B cell (primary cell): ENCODE data around the gene SLC66A1. TPM values are rescaled to one million over a fixed set of nuclear protein-coding genes. Genes with fewer than 3 reads are reported as not detected.

Experiments used
- ATAC-seq: fragments of 200-7000 bp; cut with Tn5 transposase; one replicate; pipeline ENCODE4 v1.10.0; 2021; ENCODE audit warnings: low read depth, mild to moderate bottlenecking, moderate number of reproducible peaks, moderate library complexity
- CTCF ChIA-PET: fragments of 350-600 bp; sonication (Branson Sonifier 250); formaldehyde crosslinking; loops from one replicate; lab custom pipeline; 2021; ENCODE audit warnings: antibody characterized with exemption, inconsistent platforms; lab: Charles Lee
- POLR2A ChIA-PET: fragments of 350-600 bp; sonication (Branson Sonifier 250); formaldehyde crosslinking; loops from one replicate; lab custom pipeline; 2021; ENCODE audit warnings: antibody characterized with exemption; lab: Charles Lee
- DNase-seq: peaks from one replicate; pipeline ENCODE4 v3.0.0; 2013
- H2AFZ ChIP-seq: 2 replicates; pipeline ENCODE4 v1.6.1; 2012; ENCODE audit warnings: mild to moderate bottlenecking, low read depth, low read length; ENCODE audit not compliant: insufficient read depth, poor library complexity, severe bottlenecking
- H3K27ac ChIP-seq, 2 donors: 1 replicate in 1 of 2; 2 replicates in 1 of 2; pipeline ENCODE4 v1.5.1; 2012 to 2013; ENCODE audit warnings: low read length in 2 of 2, mild to moderate bottlenecking in 2 of 2, moderate library complexity in 1 of 2
- H3K27me3 ChIP-seq, 4 experiments: fragments of 200-600 bp in 1 of 4; sonication (generic) in 1 of 4; replicated peaks in 1 of 4; 1 replicate in 2 of 4; 2 replicates in 2 of 4; pipeline versions ENCODE4 v1.6.1 to v1.7.0; 2013 to 2016; ENCODE audit warnings: low read length in 3 of 4, mild to moderate bottlenecking in 2 of 4, mixed read lengths in 1 of 4, moderate library complexity in 1 of 4; ENCODE audit not compliant: insufficient read depth in 4 of 4, control insufficient read depth in 3 of 4; ENCODE audit errors: control extremely low read depth in 1 of 4
- H3K36me3 ChIP-seq, 2 experiments: replicated peaks in 1 of 2; 1 replicate in 1 of 2; 2 replicates in 1 of 2; pipeline versions ENCODE4 v1.6.1 to v1.7.1; 2013; ENCODE audit warnings: low read length in 1 of 2; ENCODE audit not compliant: insufficient read depth in 2 of 2, control insufficient read depth in 1 of 2; ENCODE audit errors: control extremely low read depth in 1 of 2, extremely low read depth in 1 of 2
- H3K4me1 ChIP-seq, 2 donors: fragments of 200-600 bp in 1 of 2; sonication (generic) in 1 of 2; 1 replicate in 1 of 2; 2 replicates in 1 of 2; pipeline versions ENCODE4 v1.5.1 to v1.6.1; 2013 to 2017; ENCODE audit warnings: low read length in 2 of 2; ENCODE audit not compliant: control insufficient read depth in 2 of 2, insufficient read depth in 2 of 2
- H3K4me2 ChIP-seq: replicated peaks from 2 replicates; pipeline ENCODE3; 2012; ENCODE audit warnings: mild to moderate bottlenecking, low read depth, low read length; ENCODE audit not compliant: poor library complexity, severe bottlenecking
- H3K4me3 ChIP-seq, 5 experiments: fragments of 200-600 bp in 1 of 5; sonication (generic) in 1 of 5; 1 replicate in 3 of 5; 2 replicates in 2 of 5; pipeline versions ENCODE4 v1.5.1 to v1.7.0; 2011 to 2016; ENCODE audit warnings: low read length in 4 of 5, mild to moderate bottlenecking in 4 of 5, low read depth in 2 of 5, control low read depth in 1 of 5, moderate library complexity in 1 of 5; ENCODE audit not compliant: insufficient read depth in 1 of 5; ENCODE audit errors: control extremely low read depth in 1 of 5, extremely low read depth in 1 of 5
- H3K79me2 ChIP-seq: fragments of 200-600 bp; sonication (generic); one replicate; pipeline ENCODE4 v1.6.0; 2016; ENCODE audit warnings: low read length; ENCODE audit not compliant: control insufficient read depth, insufficient read depth
- H3K9ac ChIP-seq: fragments of 200-600 bp; sonication (generic); 2 replicates; pipeline ENCODE4 v1.6.1; 2017; ENCODE audit warnings: mild to moderate bottlenecking, low read length, moderate library complexity
- H3K9me3 ChIP-seq, 3 donors: one replicate each; pipeline versions ENCODE4 v1.6.1 to v1.7.1; 2013; ENCODE audit warnings: low read length in 2 of 3; ENCODE audit not compliant: control insufficient read depth in 2 of 3, insufficient read depth in 1 of 3; ENCODE audit errors: control extremely low read depth in 1 of 3
- H4K20me1 ChIP-seq: 2 replicates; pipeline ENCODE4 v1.6.0; 2012; ENCODE audit warnings: mild to moderate bottlenecking, low read length; ENCODE audit not compliant: insufficient read depth, control insufficient read depth, poor library complexity, severe bottlenecking
- H3K27ac Mint-ChIP-seq: one replicate; pipeline ENCODE4 v1.8.0; 2021; ENCODE audit warnings: mixed read lengths
- H3K27me3 Mint-ChIP-seq: one replicate; pipeline ENCODE4 v1.8.0; 2021; ENCODE audit warnings: mixed read lengths
- H3K4me1 Mint-ChIP-seq: one replicate; pipeline ENCODE4 v1.8.0; 2021; ENCODE audit warnings: mixed read lengths
- H3K4me3 Mint-ChIP-seq: one replicate; pipeline ENCODE4 v1.8.0; 2021; ENCODE audit warnings: mixed read lengths
- H3K9me3 Mint-ChIP-seq: one replicate; pipeline ENCODE4 v1.8.0; 2022; ENCODE audit warnings: mixed read lengths; ENCODE audit not compliant: insufficient read depth
- EZH2 ChIP-seq: IDR thresholded peaks from 2 replicates; pipeline ENCODE4 v1.6.1; 2012; ENCODE audit warnings: borderline replicate concordance, low read depth, mild to moderate bottlenecking, moderate library complexity, low read length; ENCODE audit not compliant: insufficient read depth, poor library complexity, severe bottlenecking
- WGBS: methylation state at CpG from one replicate; pipeline ENCODE4 v1.1.5; 2013; ENCODE audit warnings: missing lambda C conversion rate; ENCODE audit not compliant: insufficient coverage; 5-methylcytosine and 5-hydroxymethylcytosine counted together
- intact Hi-C: fragments of 100-400 bp; cut with micrococcal nuclease; formaldehyde crosslinking; loops from one replicate; pipeline ENCODE4 v1.10.0; 2022
- polyA plus RNA-seq: library from polyadenylated mRNA; depleted of rRNA; stranded (reverse); fragments of >200 nt; gene quantifications from 2 replicates; pipeline ENCODE4 v1.2.3, GENCODE V29; 2012
- total RNA-seq, 2 donors: library from RNA; stranded (reverse); fragments of 120-200 nt in 1 of 2; gene quantifications; 1 replicate in 1 of 2; 2 replicates in 1 of 2; pipeline versions ENCODE4 v1.2.3 to v1.2.4, GENCODE V29; 2013 to 2022
- TF ChIP-seq, protein P1 (sequence below): fragments of 200-600 bp; IDR thresholded peaks from one replicate; pipeline ENCODE4 v1.8.0; 2022; ENCODE audit warnings: antibody characterized with exemption, mild to moderate bottlenecking

Gene SLC66A1
- total and polyA plus RNA-seq, 2 donors (not counting 1 experiment from before 2014, with no cell fraction given) = 24.4 to 26.8 TPM

DNA sequence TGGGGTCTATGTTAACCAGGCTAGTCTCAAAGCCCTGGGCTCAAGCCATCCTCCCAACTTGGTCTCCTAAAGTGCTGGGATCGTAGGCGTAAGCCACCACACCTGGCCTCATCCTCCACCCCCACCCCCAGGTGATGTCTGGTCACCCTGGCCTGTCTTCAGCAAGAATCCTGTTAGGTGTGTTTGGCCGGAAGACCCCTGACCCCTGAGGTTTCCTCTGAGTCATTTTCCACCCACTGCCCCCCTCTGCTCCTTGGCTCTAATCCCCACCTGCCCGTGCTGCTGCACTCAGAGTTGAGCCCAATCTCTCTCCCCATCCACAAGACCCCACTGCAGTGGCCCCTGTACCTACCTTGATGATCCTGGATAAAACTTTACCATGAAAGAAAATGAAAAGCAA, 25.2 kb downstream of the SLC66A1 start:
- no peak overlapping the region for H3K4me3 Mint-ChIP-seq
- TF ChIP-seq EZH2 = no peak
- TF ChIP-seq, protein P1, sequence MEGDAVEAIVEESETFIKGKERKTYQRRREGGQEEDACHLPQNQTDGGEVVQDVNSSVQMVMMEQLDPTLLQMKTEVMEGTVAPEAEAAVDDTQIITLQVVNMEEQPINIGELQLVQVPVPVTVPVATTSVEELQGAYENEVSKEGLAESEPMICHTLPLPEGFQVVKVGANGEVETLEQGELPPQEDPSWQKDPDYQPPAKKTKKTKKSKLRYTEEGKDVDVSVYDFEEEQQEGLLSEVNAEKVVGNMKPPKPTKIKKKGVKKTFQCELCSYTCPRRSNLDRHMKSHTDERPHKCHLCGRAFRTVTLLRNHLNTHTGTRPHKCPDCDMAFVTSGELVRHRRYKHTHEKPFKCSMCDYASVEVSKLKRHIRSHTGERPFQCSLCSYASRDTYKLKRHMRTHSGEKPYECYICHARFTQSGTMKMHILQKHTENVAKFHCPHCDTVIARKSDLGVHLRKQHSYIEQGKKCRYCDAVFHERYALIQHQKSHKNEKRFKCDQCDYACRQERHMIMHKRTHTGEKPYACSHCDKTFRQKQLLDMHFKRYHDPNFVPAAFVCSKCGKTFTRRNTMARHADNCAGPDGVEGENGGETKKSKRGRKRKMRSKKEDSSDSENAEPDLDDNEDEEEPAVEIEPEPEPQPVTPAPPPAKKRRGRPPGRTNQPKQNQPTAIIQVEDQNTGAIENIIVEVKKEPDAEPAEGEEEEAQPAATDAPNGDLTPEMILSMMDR = no peak
- Histone ChIP-seq H3K4me2 (no peak overlapping the region), H4K20me1 (peaks cover 11% of the 10 kb centered on the region), H3K79me2 (no peaks in the 10 kb centered on the region), H3K4me1 (no peaks in the 10 kb centered on the region), H3K27me3 (no peaks in the 10 kb centered on the region), H3K9ac (no peak overlapping the region), H2AFZ (no peak overlapping the region), H3K36me3 (peaks cover 0 to 41% of the 10 kb centered on the region in 2 experiments), H3K27ac (no peak overlapping the region), H3K9me3 (no peaks in the 10 kb centered on the region), H3K4me3 (no peak overlapping the region)
- CTCF ChIA-PET = interaction anchor here (1.3 kb wide), 1 partner anchor 245 kb away, joined by 3 read pairs; no protein-coding TSS in a partner anchor
- 98% methylated on average over 4 of the region's 4 CpGs for WGBS
- ATAC-seq (no peak), DNase-seq (no peak)
- H3K4me1 Mint-ChIP-seq = no peaks in the 10 kb centered on the region
- intact Hi-C loops = no loop called here
- H3K9me3 Mint-ChIP-seq = no peaks in the 10 kb centered on the region
- H3K27me3 Mint-ChIP-seq = no peaks in the 10 kb centered on the region
- POLR2A ChIA-PET = no interaction called here
- no peak overlapping the region for H3K27ac Mint-ChIP-seq

GRCh38 chr1:19338323-19338762, 26.2 kb downstream of the SLC66A1 start:
- CTCF ChIA-PET = no interaction called here
- WGBS = 99% methylated on average over 26 of the region's 27 CpGs
- Histone ChIP-seq H2AFZ (no peak overlapping the region), H3K9me3 (no peaks in the 10 kb centered on the region), H3K27me3 (no peaks in the 10 kb centered on the region), H4K20me1 (peaks cover 11% of the 10 kb centered on the region), H3K9ac (no peak overlapping the region), H3K4me1 (no peaks in the 10 kb centered on the region), H3K36me3 (peaks cover 0 to 52% of the 10 kb centered on the region in 2 experiments), H3K27ac (no peak overlapping the region), H3K79me2 (no peaks in the 10 kb centered on the region), H3K4me3 (no peak overlapping the region), H3K4me2 (no peak overlapping the region)
- Mint-ChIP-seq H3K4me3 (no peak overlapping the region), H3K27ac (no peak overlapping the region), H3K9me3 (no peaks in the 10 kb centered on the region), H3K4me1 (no peaks in the 10 kb centered on the region), H3K27me3 (no peaks in the 10 kb centered on the region)
- no peak for TF ChIP-seq EZH2
- TF ChIP-seq, protein P1 = no peak
- POLR2A ChIA-PET = no interaction called here
- intact Hi-C loops = no loop called here
- DNase-seq (no peak), ATAC-seq (no peak)
